Keratinocyte (primary cell): Measurements from ENCODE around the gene OR52W1. TPM values are rescaled to one million over a fixed set of nuclear protein-coding genes. Genes with fewer than 3 reads are reported as not detected.

Source experiments
- DNase-seq: peaks from one replicate; pipeline ENCODE4 v3.0.0-alpha.2; 2011; ENCODE audit warnings: low read depth, missing footprints, low spot score
- FAIRE-seq: peaks from 2 replicates; lab custom pipeline; 2011; peaks lifted over from hg19 to GRCh38; lab: Jason Lieb, UNC
- H2AFZ ChIP-seq: 2 replicates; pipeline ENCODE4 v1.6.0; 2012; ENCODE audit warnings: low read length, control low read depth, inconsistent platforms; ENCODE audit not compliant: control insufficient read depth
- H3K27ac ChIP-seq: 2 replicates; pipeline ENCODE4 v1.5.1; 2011; ENCODE audit warnings: low read length; ENCODE audit not compliant: control insufficient read depth, insufficient read depth
- H3K27me3 ChIP-seq: 3 replicates; pipeline ENCODE4 v1.6.0; 2011; ENCODE audit warnings: low read length; ENCODE audit not compliant: control insufficient read depth, insufficient read depth; ENCODE audit errors: extremely low read depth
- H3K36me3 ChIP-seq, 2 experiments: 2 replicates in 1 of 2; 3 replicates in 1 of 2; pipeline ENCODE4 v1.5.1; 2011; ENCODE audit warnings: low read length in 2 of 2, mild to moderate bottlenecking in 1 of 2; ENCODE audit not compliant: control insufficient read depth in 2 of 2, insufficient read depth in 2 of 2; ENCODE audit errors: extremely low read depth in 1 of 2
- H3K4me1 ChIP-seq: 3 replicates; pipeline ENCODE4 v1.5.1; 2011; ENCODE audit warnings: low read length; ENCODE audit not compliant: control insufficient read depth, insufficient read depth; ENCODE audit errors: extremely low read depth
- H3K4me2 ChIP-seq: 3 replicates; pipeline ENCODE4 v1.6.0; 2011; ENCODE audit warnings: low read depth, low read length; ENCODE audit not compliant: control insufficient read depth, insufficient read depth; ENCODE audit errors: extremely low read depth
- H3K4me3 ChIP-seq, 3 experiments: fragments of 200-600 bp in 1 of 3; sonication (generic) in 1 of 3; 2 replicates in 2 of 3; 3 replicates in 1 of 3; pipeline ENCODE4 v1.5.1; 2011 to 2016; ENCODE audit warnings: low read length in 3 of 3, mild to moderate bottlenecking in 3 of 3, control low read depth in 2 of 3, inconsistent platforms in 1 of 3, low read depth in 1 of 3, mixed read lengths in 1 of 3, mixed run types in 1 of 3, moderate library complexity in 1 of 3; ENCODE audit not compliant: control insufficient read depth in 2 of 3, insufficient read depth in 2 of 3; ENCODE audit errors: extremely low read depth in 1 of 3
- H3K79me2 ChIP-seq: 2 replicates; pipeline ENCODE4 v1.6.0; 2012; ENCODE audit warnings: low read length; ENCODE audit not compliant: control insufficient read depth, insufficient read depth
- H3K9ac ChIP-seq: 3 replicates; pipeline ENCODE4 v1.6.0; 2011; ENCODE audit warnings: low read length; ENCODE audit not compliant: control insufficient read depth, insufficient read depth; ENCODE audit errors: extremely low read depth
- H3K9me1 ChIP-seq: 3 replicates; pipeline ENCODE4 v1.6.0; 2011; ENCODE audit warnings: low read length; ENCODE audit not compliant: control insufficient read depth, insufficient read depth; ENCODE audit errors: extremely low read depth
- H3K9me3 ChIP-seq: 2 replicates; pipeline ENCODE4 v1.5.1; 2012; ENCODE audit warnings: low read depth, low read length; ENCODE audit not compliant: control insufficient read depth
- H4K20me1 ChIP-seq: 3 replicates; pipeline ENCODE4 v1.6.0; 2011; ENCODE audit warnings: low read length; ENCODE audit not compliant: control insufficient read depth, insufficient read depth; ENCODE audit errors: extremely low read depth
- EZH2 ChIP-seq: IDR thresholded peaks from one replicate; pipeline ENCODE4 v1.6.1; 2012; ENCODE audit warnings: inconsistent platforms, mild to moderate bottlenecking, low read length, moderate library complexity
- dilution Hi-C: fragments of 300-500 bp; cut with MboI; formaldehyde crosslinking; loops from one replicate; pipeline ENCODE4 v1.7.0; 2020; ENCODE audit warnings: low sequenced_read_pairs; ENCODE audit not compliant: extremely low pct_ligation_motif_present
- polyA plus RNA-seq, 5 experiments: library from polyadenylated mRNA; depleted of rRNA in 3 of 5; stranded (reverse) in 3 of 5; stranded (forward) in 1 of 5; unstranded in 1 of 5; fragments of >200 nt; gene quantifications; 1 replicate in 1 of 5; 2 replicates in 3 of 5; 3 replicates in 1 of 5; pipeline versions ENCODE4 v1.2.1 to v1.2.3, GENCODE V29; 2011 to 2012; ENCODE audit warnings: missing spikeins in 2 of 5, low read depth in 1 of 5, low replicate concordance in 1 of 5
- TF ChIP-seq, protein P1 (sequence below), 3 experiments: IDR thresholded peaks in 1 of 3; conservative IDR thresholded peaks in 1 of 3; optimal IDR thresholded peaks in 1 of 3; 2 replicates in 2 of 3; 3 replicates in 1 of 3; pipeline versions ENCODE3 to v1.5.1; 2011; ENCODE audit warnings: low read length in 3 of 3, mild to moderate bottlenecking in 3 of 3, moderate library complexity in 2 of 3, control low read depth in 1 of 3, inconsistent platforms in 1 of 3; ENCODE audit not compliant: insufficient read depth in 2 of 3; ENCODE audit errors: extremely low read depth in 1 of 3

OR52W1 gene
- polyA plus RNA-seq, 1 donor (not counting 4 experiments of a cell fraction or from before 2014, with no cell fraction given), result not detected

DNA sequence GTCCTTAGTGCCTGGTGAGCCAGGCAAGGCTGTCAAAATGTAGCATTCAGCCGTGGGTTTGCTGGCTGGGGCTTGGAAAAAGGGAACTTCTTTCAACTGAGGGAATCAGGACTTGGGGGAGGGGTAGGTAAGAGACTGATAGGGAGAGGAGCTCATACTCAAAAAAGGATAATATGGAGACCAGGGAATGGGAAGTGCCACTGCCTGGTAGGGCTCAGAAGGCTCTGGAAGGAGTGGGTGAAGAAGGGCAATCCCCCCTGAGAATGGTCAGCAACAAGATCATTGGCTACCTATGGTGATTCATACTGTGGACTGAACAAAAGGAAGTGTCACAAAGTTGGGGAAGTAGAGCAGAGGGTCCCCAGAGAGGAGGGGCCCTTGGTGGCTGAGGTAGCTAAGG lies 41.8 kb downstream of the OR52W1 start:
- Histone ChIP-seq H3K36me3 (no peaks in the 10 kb centered on the region), H3K9me3 (no peaks in the 10 kb centered on the region), H3K4me2 (no peak overlapping the region), H3K9me1 (no peaks in the 10 kb centered on the region), H4K20me1 (no peaks in the 10 kb centered on the region), H3K9ac (no peak overlapping the region), H3K27me3 (no peaks in the 10 kb centered on the region), H3K79me2 (no peaks in the 10 kb centered on the region), H3K27ac (no peak overlapping the region), H3K4me1 (peaks cover 7% of the 10 kb centered on the region), H3K4me3 (no peak overlapping the region), H2AFZ (no peak overlapping the region)
- TF ChIP-seq, protein P1, sequence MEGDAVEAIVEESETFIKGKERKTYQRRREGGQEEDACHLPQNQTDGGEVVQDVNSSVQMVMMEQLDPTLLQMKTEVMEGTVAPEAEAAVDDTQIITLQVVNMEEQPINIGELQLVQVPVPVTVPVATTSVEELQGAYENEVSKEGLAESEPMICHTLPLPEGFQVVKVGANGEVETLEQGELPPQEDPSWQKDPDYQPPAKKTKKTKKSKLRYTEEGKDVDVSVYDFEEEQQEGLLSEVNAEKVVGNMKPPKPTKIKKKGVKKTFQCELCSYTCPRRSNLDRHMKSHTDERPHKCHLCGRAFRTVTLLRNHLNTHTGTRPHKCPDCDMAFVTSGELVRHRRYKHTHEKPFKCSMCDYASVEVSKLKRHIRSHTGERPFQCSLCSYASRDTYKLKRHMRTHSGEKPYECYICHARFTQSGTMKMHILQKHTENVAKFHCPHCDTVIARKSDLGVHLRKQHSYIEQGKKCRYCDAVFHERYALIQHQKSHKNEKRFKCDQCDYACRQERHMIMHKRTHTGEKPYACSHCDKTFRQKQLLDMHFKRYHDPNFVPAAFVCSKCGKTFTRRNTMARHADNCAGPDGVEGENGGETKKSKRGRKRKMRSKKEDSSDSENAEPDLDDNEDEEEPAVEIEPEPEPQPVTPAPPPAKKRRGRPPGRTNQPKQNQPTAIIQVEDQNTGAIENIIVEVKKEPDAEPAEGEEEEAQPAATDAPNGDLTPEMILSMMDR (optimal IDR thresholded peaks at IDR 0.05 in 1 of 3, IDR thresholded peaks at IDR 0.05 in 1 of 3, conservative IDR thresholded peaks at IDR 0.05 in 1 of 3; ENCODE audit: extremely low read depth in 1 of 3, insufficient read depth in 2 of 3, low read length in 3 of 3), result no peak
- TF ChIP-seq EZH2, result no peak
- FAIRE-seq, result no peak
- no peak for DNase-seq
- dilution Hi-C loops, result no loop called here

DNA sequence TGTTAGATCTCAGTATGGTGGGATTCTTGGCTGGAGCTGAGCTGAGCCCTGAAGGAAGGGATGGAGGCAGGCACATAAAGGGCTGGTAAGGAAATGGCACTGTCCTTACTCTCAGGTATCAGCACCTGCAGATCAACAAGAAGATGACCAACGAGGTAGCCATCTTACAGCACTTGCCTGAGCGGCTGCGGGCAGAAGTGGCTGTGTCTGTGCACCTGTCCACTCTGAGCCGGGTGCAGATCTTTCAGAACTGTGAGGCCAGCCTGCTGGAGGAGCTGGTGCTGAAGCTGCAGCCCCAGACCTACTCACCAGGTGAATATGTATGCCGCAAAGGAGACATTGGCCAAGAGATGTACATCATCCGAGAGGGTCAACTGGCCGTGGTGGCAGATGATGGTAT lies 42.3 kb downstream of the OR52W1 start:
- H3K27me3 ChIP-seq, result no peaks in the 10 kb centered on the region
- no peaks in the 10 kb centered on the region for H3K9me3 ChIP-seq
- DNase-seq, result no peak
- no peaks in the 10 kb centered on the region for H4K20me1 ChIP-seq
- no peak overlapping the region for H3K4me2 ChIP-seq
- no peak overlapping the region for H3K9ac ChIP-seq
- H3K4me1 ChIP-seq, result peaks cover 12% of the 10 kb centered on the region
- H3K9me1 ChIP-seq, result no peaks in the 10 kb centered on the region
- TF ChIP-seq EZH2, result no peak
- TF ChIP-seq, protein P1 (optimal IDR thresholded peaks at IDR 0.05 in 1 of 3, IDR thresholded peaks at IDR 0.05 in 1 of 3, conservative IDR thresholded peaks at IDR 0.05 in 1 of 3; ENCODE audit: extremely low read depth in 1 of 3, insufficient read depth in 2 of 3, low read length in 3 of 3), result no peak
- dilution Hi-C loops, result no loop called here
- no peaks in the 10 kb centered on the region for H3K79me2 ChIP-seq
- H3K36me3 ChIP-seq, result no peaks in the 10 kb centered on the region
- no peak overlapping the region for H3K27ac ChIP-seq
- no peak overlapping the region for H2AFZ ChIP-seq
- no peak overlapping the region for H3K4me3 ChIP-seq
- no peak for FAIRE-seq
